Mucosa of descending colon (tissue), 3 donors: ENCODE measurements around the gene AP1G2. TPM values are rescaled to one million over a fixed set of nuclear protein-coding genes. Genes with fewer than 3 reads are reported as not detected.

Experiments
- ATAC-seq: fragments of 200-7000 bp; cut with Tn5 transposase; one replicate; pipeline ENCODE4 v1.9.1; 2020; ENCODE audit warnings: mild to moderate bottlenecking, moderate library complexity
- DNase-seq, 3 donors: peaks; one replicate each; pipeline ENCODE4 v3.0.0-alpha.2; 2020
- H3K36me3 ChIP-seq: fragments of 200-600 bp; one replicate; pipeline ENCODE4 v1.8.0; 2021; ENCODE audit warnings: low read depth, mild to moderate bottlenecking
- H3K4me1 ChIP-seq: fragments of 200-600 bp; one replicate; pipeline ENCODE4 v1.8.0; 2021; ENCODE audit warnings: low read depth, mild to moderate bottlenecking
- H3K4me3 ChIP-seq: fragments of 200-600 bp; one replicate; pipeline ENCODE4 v1.8.0; 2021; ENCODE audit warnings: mild to moderate bottlenecking
- H3K9me3 ChIP-seq: fragments of 200-600 bp; one replicate; pipeline ENCODE4 v1.8.0; 2021; ENCODE audit warnings: mild to moderate bottlenecking
- CTCF ChIP-seq: fragments of 200-600 bp; IDR thresholded peaks from one replicate; pipeline ENCODE4 v1.8.0; 2022; ENCODE audit warnings: antibody characterized with exemption, mild to moderate bottlenecking
- intact Hi-C, 2 donors: fragments of 100-400 bp; cut with DNase I in 1 of 2; cut with micrococcal nuclease in 1 of 2; formaldehyde crosslinking; loops; one replicate each; pipeline versions ENCODE4 v1.11.0 to v1.11.1; 2022; cut with DNase I, micrococcal nuclease
- long read RNA-seq, 2 donors: library from polyadenylated mRNA; unstranded; transcript quantifications; one replicate each; pipeline ENCODE4 v2.0.0, GENCODE V29; 2019 to 2021
- total RNA-seq, 3 donors: library from RNA; stranded (reverse); fragmentation: NEBNext Ultra II Directional in 2 of 3; extraction: Animal tissue kit (Norgen Biotek cat#: 25700) in 2 of 3; gene quantifications; one replicate each; pipeline versions ENCODE4 v1.2.1 to v1.2.4, GENCODE V29; 2021 to 2023
- donor health status: DM: no; HTN: no; CAD: no; lungs with moderate emphysema.
- donor health status: DM: no; HTN: no; CAD: no.
- donor health status: DM: no; HTN: yes; CAD: no.

Gene AP1G2
- 100 to 1,000 TPM in 2 of 3 donors, 10 to 100 TPM in 1; 95.4 to 271 (median 122) TPM for total RNA-seq
- long read RNA-seq, donor 1, transcript AP1G2-202 (22 exons, 2,609 nt) = major isoform, 11 of 73 reads
- long read RNA-seq, donor 1, partial matches to known transcripts = 8 of 73 reads
- long read RNA-seq, donor 1, other reads (novel, unspliced or antisense) = 52 of 73 reads
- long read RNA-seq, donor 2, transcript AP1G2-202 (22 exons, 2,609 nt) = major isoform, 6 of 19 reads
- long read RNA-seq, donor 2, partial matches to known transcripts = 1 of 19 reads
- long read RNA-seq, donor 2, other reads (novel, unspliced or antisense) = 12 of 19 reads

- intact Hi-C loops = no loop called here
- H3K4me1 ChIP-seq = no peaks in the 10 kb centered on the region
- H3K9me3 ChIP-seq = no peaks in the 10 kb centered on the region
- TF ChIP-seq CTCF = no peak
- DNase-seq = peak; percentile 95 to 97 (median 96)
- H3K36me3 ChIP-seq = no peaks in the 10 kb centered on the region
- ATAC-seq = peak; percentile 96
- H3K4me3 ChIP-seq = peak within 1 kb of the TSS; percentile 39
Observed at GRCh38 chr14:23567186-23568020, at the start of gene AP1G2. Gene AP1G2 (minus strand): TSS chr14:23567791. CDS start chr14:23567314, 477 bp downstream.

DNA sequence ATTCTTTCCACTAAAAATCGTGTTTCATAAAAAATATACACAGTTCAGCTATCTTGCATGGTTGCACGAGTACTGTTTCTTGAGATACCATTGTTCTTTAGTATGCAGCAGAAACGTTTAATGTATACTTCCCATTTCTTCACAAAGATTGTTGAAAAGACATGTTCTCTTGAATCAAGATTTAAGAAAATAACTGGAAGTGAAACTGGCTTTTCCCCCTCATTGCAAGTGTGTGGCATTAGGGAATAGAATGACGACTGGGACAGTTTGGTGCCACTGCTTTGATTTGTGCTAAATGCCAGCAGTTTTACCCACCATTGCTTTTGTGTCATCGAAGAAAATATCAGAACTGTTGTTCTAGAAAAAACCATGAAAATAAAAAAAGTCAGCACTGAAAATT is 48.3 kb upstream of the AP1G2 start:
- no peaks in the 10 kb centered on the region for H3K36me3 ChIP-seq
- H3K4me3 ChIP-seq = no peak overlapping the region
- TF ChIP-seq CTCF = no peak
- no peaks in the 10 kb centered on the region for H3K9me3 ChIP-seq
- intact Hi-C loops = no loop called here
- no peak for DNase-seq
- ATAC-seq = no peak
- peaks cover 20% of the 10 kb centered on the region for H3K4me1 ChIP-seq

DNA sequence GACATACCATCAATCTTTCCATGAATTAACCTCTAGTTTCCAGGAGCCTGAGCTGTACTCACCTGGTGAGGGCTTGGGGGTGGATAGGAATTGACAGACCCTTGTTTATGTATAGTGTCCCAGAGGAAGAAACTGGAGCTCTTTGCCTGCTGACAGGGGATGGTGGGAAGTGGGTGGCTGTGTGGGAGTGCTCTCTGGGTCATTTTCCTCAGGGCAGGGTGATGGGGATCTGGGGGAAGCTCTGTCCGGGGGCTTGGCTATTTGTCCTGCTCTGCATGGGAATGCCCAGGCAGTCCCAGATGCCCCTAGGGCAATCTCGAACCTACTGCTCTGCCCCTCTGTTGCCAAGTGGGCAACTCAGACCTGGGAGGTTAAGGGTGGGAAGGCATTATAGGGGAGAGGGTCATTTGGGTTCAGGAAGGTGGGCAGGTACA is 46.8 kb upstream of the AP1G2 start:
- ATAC-seq = no peak
- Histone ChIP-seq H3K4me3 (no peak overlapping the region), H3K36me3 (no peaks in the 10 kb centered on the region), H3K9me3 (no peaks in the 10 kb centered on the region), H3K4me1 (peaks cover 33% of the 10 kb centered on the region)
- TF ChIP-seq CTCF = no peak
- intact Hi-C loops = no loop called here
- DNase-seq = no peak

- Histone ChIP-seq H3K36me3 (no peaks in the 10 kb centered on the region), H3K4me3 (no peak overlapping the region), H3K9me3 (no peaks in the 10 kb centered on the region), H3K4me1 (peaks cover 33% of the 10 kb centered on the region)
- DNase-seq = peak in 1 of 3 donors; percentile 35
- intact Hi-C loops = no loop called here
- TF ChIP-seq CTCF = no peak
- peak; percentile 60 for ATAC-seq
Observed at GRCh38 chr14:23613242-23614070, 45.9 kb upstream of the AP1G2 start.

DNA sequence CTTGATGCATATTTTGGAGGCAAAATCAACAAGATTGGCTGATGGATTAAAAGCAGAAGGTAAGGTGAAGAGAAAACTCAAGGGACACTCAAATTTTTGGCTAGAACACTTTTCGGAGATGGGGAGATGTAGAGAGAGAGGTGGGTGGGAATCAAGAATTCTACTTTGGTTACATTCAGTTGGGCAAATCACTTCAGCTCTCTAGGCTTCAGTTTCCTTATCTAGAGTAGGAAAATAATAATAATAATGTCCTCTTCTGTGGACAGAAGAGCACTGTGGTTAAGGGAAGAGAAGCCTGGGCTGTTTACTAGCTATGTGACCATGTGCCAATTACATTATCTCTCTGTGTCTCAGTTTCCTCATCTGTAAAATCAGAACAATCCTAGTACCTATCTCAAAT is 45.2 kb upstream of the AP1G2 start:
- no peak for TF ChIP-seq CTCF
- intact Hi-C loops = no loop called here
- ATAC-seq (no peak), DNase-seq (no peak)
- peaks cover 33% of the 10 kb centered on the region for H3K4me1 ChIP-seq
- no peaks in the 10 kb centered on the region for H3K36me3 ChIP-seq
- H3K4me3 ChIP-seq = no peak overlapping the region
- H3K9me3 ChIP-seq = no peaks in the 10 kb centered on the region
